H1 (cell line): ENCODE data around the gene PIGL. TPM values are rescaled to one million over a fixed set of nuclear protein-coding genes. Genes with fewer than 3 reads are reported as not detected.

Source experiments
- CTCF ChIA-PET: fragments of 300-600 bp; sonication (Branson Sonifier 250); formaldehyde crosslinking; loops from one replicate; lab custom pipeline; 2021; ENCODE audit not compliant: partially characterized antibody; lab: Charles Lee
- POLR2A ChIA-PET: fragments of 300-600 bp; sonication (Branson Sonifier 250); formaldehyde crosslinking; loops from one replicate; lab custom pipeline; 2021; ENCODE audit warnings: inconsistent platforms; ENCODE audit not compliant: partially characterized antibody; lab: Charles Lee
- DNase-seq, 2 experiments: peaks; one replicate each; pipeline versions ENCODE4 v3.0.0 to v3.0.0-alpha.2; 2010 to 2022; ENCODE audit warnings: low spot score in 2 of 2, low read depth in 1 of 2, mixed read lengths in 1 of 2
- FAIRE-seq: peaks from 2 replicates; lab custom pipeline; 2011; peaks lifted over from hg19 to GRCh38; lab: Jason Lieb, UNC
- H2AFZ ChIP-seq: 2 replicates; pipeline ENCODE4 v1.8.1; 2012; ENCODE audit warnings: low read length, inconsistent platforms
- H2AK5ac ChIP-seq: 2 replicates; pipeline ENCODE4 v1.6.1; 2013; ENCODE audit warnings: low read depth, low read length
- H2BK120ac ChIP-seq: replicated peaks from 2 replicates; pipeline ENCODE3; 2013; ENCODE audit warnings: low read depth, low read length, inconsistent platforms
- H2BK12ac ChIP-seq: 2 replicates; pipeline ENCODE4 v1.6.1; 2013; ENCODE audit warnings: low read depth, low read length
- H2BK15ac ChIP-seq: 2 replicates; pipeline ENCODE4 v1.6.1; 2013; ENCODE audit warnings: low read length
- H2BK20ac ChIP-seq: 2 replicates; pipeline ENCODE4 v1.6.1; 2013; ENCODE audit warnings: low read length
- H2BK5ac ChIP-seq: 2 replicates; pipeline ENCODE4 v1.6.1; 2013; ENCODE audit warnings: low read depth, low read length
- H3K14ac ChIP-seq: 2 replicates; pipeline ENCODE4 v1.6.1; 2013; ENCODE audit warnings: inconsistent platforms; ENCODE audit not compliant: insufficient read length
- H3K18ac ChIP-seq: 2 replicates; pipeline ENCODE4 v1.6.1; 2013; ENCODE audit warnings: low read length; ENCODE audit errors: extremely low read depth
- H3K23ac ChIP-seq: 2 replicates; pipeline ENCODE4 v1.6.1; 2013; ENCODE audit warnings: inconsistent platforms; ENCODE audit not compliant: insufficient read length
- H3K23me2 ChIP-seq: 2 replicates; pipeline ENCODE4 v1.6.1; 2013; ENCODE audit warnings: low read depth, low read length
- H3K27ac ChIP-seq: 2 replicates; pipeline ENCODE4 v1.6.1; 2011; ENCODE audit warnings: low read depth, low read length, inconsistent platforms
- H3K27me3 ChIP-seq, 4 experiments: replicated peaks in 1 of 4; 1 replicate in 1 of 4; 2 replicates in 3 of 4; pipeline versions ENCODE4 v1.6.1 to v1.8.1; 2011 to 2013; ENCODE audit warnings: low read length in 3 of 4, mild to moderate bottlenecking in 3 of 4, inconsistent platforms in 2 of 4, mixed read lengths in 2 of 4, moderate library complexity in 1 of 4; ENCODE audit not compliant: control insufficient read depth in 3 of 4, insufficient read depth in 3 of 4; ENCODE audit errors: extremely low read depth in 1 of 4
- H3K36me3 ChIP-seq, 4 experiments: 2 replicates each; pipeline versions ENCODE4 v1.6.1 to v1.8.1; 2011 to 2013; ENCODE audit warnings: mild to moderate bottlenecking in 4 of 4, low read length in 3 of 4, moderate library complexity in 2 of 4, control low read depth in 1 of 4, inconsistent platforms in 1 of 4; ENCODE audit not compliant: insufficient read depth in 4 of 4, control insufficient read depth in 2 of 4
- H3K4ac ChIP-seq: replicated peaks from 2 replicates; pipeline ENCODE3; 2013; ENCODE audit warnings: low read length, low read depth, mixed read lengths, inconsistent platforms; ENCODE audit not compliant: insufficient read length
- H3K4me1 ChIP-seq, 4 experiments: replicated peaks in 1 of 4; 1 replicate in 1 of 4; 2 replicates in 3 of 4; pipeline versions ENCODE4 v1.6.1 to v1.8.1; 2011 to 2013; ENCODE audit warnings: low read length in 3 of 4, inconsistent platforms in 2 of 4, mixed read lengths in 1 of 4; ENCODE audit not compliant: insufficient read depth in 4 of 4, control insufficient read depth in 3 of 4
- H3K4me2 ChIP-seq, 2 experiments: 2 replicates each; pipeline versions ENCODE4 v1.6.1 to v1.8.1; 2011 to 2013; ENCODE audit warnings: low read depth in 2 of 2, low read length in 2 of 2, control low read depth in 1 of 2, inconsistent platforms in 1 of 2, mild to moderate bottlenecking in 1 of 2; ENCODE audit not compliant: insufficient read depth in 1 of 2
- H3K4me3 ChIP-seq, 4 experiments: fragments of 200-600, 300-600 bp in 1 of 4; sonication (generic), shearing (Covaris generic), sonication (Bioruptor Twin) in 1 of 4; 2 replicates each; pipeline versions ENCODE4 v1.5.1 to v1.8.1; 2011 to 2016; ENCODE audit warnings: low read length in 4 of 4, low read depth in 3 of 4, control low read depth in 2 of 4, inconsistent platforms in 2 of 4, mild to moderate bottlenecking in 2 of 4, mixed read lengths in 1 of 4, moderate library complexity in 1 of 4; ENCODE audit not compliant: insufficient read depth in 2 of 4; ENCODE audit errors: extremely low read depth in 1 of 4
- H3K56ac ChIP-seq: replicated peaks from 2 replicates; pipeline ENCODE3; 2013; ENCODE audit warnings: low read depth, mild to moderate bottlenecking, mixed read lengths, low read length, inconsistent platforms; ENCODE audit not compliant: insufficient read length
- H3K79me1 ChIP-seq: 2 replicates; pipeline ENCODE4 v1.6.1; 2013; ENCODE audit warnings: low read depth, low read length, control low read depth
- H3K79me2 ChIP-seq, 2 experiments: 2 replicates each; pipeline versions ENCODE4 v1.6.1 to v1.8.1; 2012 to 2013; ENCODE audit warnings: low read length in 2 of 2, mild to moderate bottlenecking in 2 of 2, inconsistent platforms in 1 of 2; ENCODE audit not compliant: insufficient read depth in 2 of 2, control insufficient read depth in 1 of 2
- H3K9ac ChIP-seq, 4 experiments: replicated peaks in 1 of 4; 1 replicate in 1 of 4; 2 replicates in 3 of 4; pipeline versions ENCODE4 v1.6.1 to v1.8.1; 2011 to 2013; ENCODE audit warnings: low read depth in 3 of 4, low read length in 3 of 4, control low read depth in 2 of 4, mild to moderate bottlenecking in 2 of 4, moderate library complexity in 2 of 4, inconsistent platforms in 1 of 4; ENCODE audit errors: extremely low read depth in 1 of 4
- H3K9me3 ChIP-seq, 2 experiments: 2 replicates each; pipeline versions ENCODE4 v1.6.1 to v1.8.1; 2012 to 2013; ENCODE audit warnings: mild to moderate bottlenecking in 2 of 2, moderate library complexity in 2 of 2, control low read depth in 1 of 2, inconsistent platforms in 1 of 2, low read depth in 1 of 2, low read length in 1 of 2, mixed read lengths in 1 of 2; ENCODE audit not compliant: insufficient read depth in 2 of 2
- H4K20me1 ChIP-seq, 2 experiments: replicated peaks in 1 of 2; 2 replicates each; pipeline versions ENCODE3 to v1.8.1; 2011 to 2013; ENCODE audit warnings: inconsistent platforms in 2 of 2, low read length in 2 of 2, mild to moderate bottlenecking in 1 of 2; ENCODE audit not compliant: insufficient read depth in 2 of 2, control insufficient read depth in 1 of 2
- H4K5ac ChIP-seq: 2 replicates; pipeline ENCODE4 v1.6.1; 2013; ENCODE audit warnings: low read length, low read depth, mixed read lengths, inconsistent platforms; ENCODE audit not compliant: insufficient read length
- H4K8ac ChIP-seq: 2 replicates; pipeline ENCODE4 v1.8.0; 2013; ENCODE audit warnings: mild to moderate bottlenecking, moderate library complexity, low read length, inconsistent platforms; ENCODE audit not compliant: insufficient read depth; ENCODE audit errors: extremely low read depth
- H4K91ac ChIP-seq: replicated peaks from 2 replicates; pipeline ENCODE3; 2013; ENCODE audit warnings: low read length, mixed read lengths, inconsistent platforms; ENCODE audit not compliant: insufficient read length
- ASH2L ChIP-seq: fragments of 200-600, 300-600 bp; sonication (generic); IDR thresholded peaks from one replicate; pipeline ENCODE4 v1.7.1; 2017; ENCODE audit warnings: low read length
- ATF2 ChIP-seq: IDR thresholded peaks from 2 replicates; pipeline ENCODE4 v1.6.1; 2012; ENCODE audit warnings: low read length, inconsistent platforms
- CTCF ChIP-seq, 3 experiments: IDR thresholded peaks; 1 replicate in 2 of 3; 2 replicates in 1 of 3; pipeline versions ENCODE4 v1.5.1 to v1.6.1; 2011; ENCODE audit warnings: low read length in 3 of 3, mild to moderate bottlenecking in 3 of 3, inconsistent platforms in 2 of 3, low read depth in 1 of 3, moderate library complexity in 1 of 3; ENCODE audit not compliant: insufficient read depth in 1 of 3; ENCODE audit errors: control extremely low read depth in 1 of 3
- HDAC6 ChIP-seq: IDR thresholded peaks from one replicate; pipeline ENCODE4 v1.7.1; 2012; ENCODE audit warnings: low read depth, mild to moderate bottlenecking, inconsistent platforms, low read length, moderate library complexity
- RXRA ChIP-seq: IDR thresholded peaks from 2 replicates; pipeline ENCODE4 v1.6.1; 2011; ENCODE audit warnings: low read depth, mild to moderate bottlenecking, low read length, moderate library complexity; ENCODE audit not compliant: insufficient read depth
- SUZ12 ChIP-seq: fragments of 200-600 bp; sonication (generic); IDR thresholded peaks from 2 replicates; pipeline ENCODE4 v1.6.1; 2012; ENCODE audit warnings: mild to moderate bottlenecking, inconsistent platforms, low read length, moderate library complexity, mixed read lengths
- USF2 ChIP-seq: IDR thresholded peaks from 2 replicates; pipeline ENCODE4 v1.6.1; 2011; ENCODE audit warnings: low read length, improper control_type of control experiment
- ZNF274 ChIP-seq: IDR thresholded peaks from 2 replicates; pipeline ENCODE4 v1.7.0; 2012; ENCODE audit warnings: low read length, borderline replicate concordance; ENCODE audit errors: extremely low read depth
- WGBS, 2 experiments: shearing (Covaris generic) in 1 of 2; methylation state at CpG; one replicate each; pipeline versions ENCODE4 v1.1.6 to v1.1.7; 2013 to 2015; ENCODE audit warnings: low lambda C conversion rate in 2 of 2, mixed read lengths in 2 of 2, inconsistent platforms in 1 of 2, low coverage in 1 of 2, missing lambda C conversion rate in 1 of 2; ENCODE audit not compliant: insufficient replicate concordance in 2 of 2, insufficient coverage in 1 of 2, insufficient read length in 1 of 2; ENCODE audit errors: extremely low coverage in 1 of 2, missing lambda C conversion rate in 1 of 2; 5-methylcytosine and 5-hydroxymethylcytosine counted together
- polyA plus RNA-seq, 7 experiments: library from polyadenylated mRNA; depleted of rRNA in 3 of 7; stranded (reverse) in 5 of 7; unstranded in 2 of 7; fragments of >200 nt in 5 of 7; fragments of 200-250 nt in 2 of 7; gene quantifications; 1 replicate in 5 of 7; 2 replicates in 1 of 7; 4 replicates in 1 of 7; pipeline versions ENCODE4 v1.2.1 to v1.2.3, GENCODE V29; 2011 to 2013; ENCODE audit warnings: missing spikeins in 2 of 7, mixed read lengths in 2 of 7
- total RNA-seq: library from RNA; stranded (reverse); fragmentation: NEBNext Ultra II Directional; extraction: Animal tissue kit (Norgen Biotek cat#: 25700); gene quantifications from 2 replicates; pipeline ENCODE4 v1.2.1, GENCODE V29; 2021

Gene PIGL
- total and polyA plus RNA-seq, 2 of the 8 experiments (the other 6 are each of a cell fraction or from before 2014, with no cell fraction given), result 28.4 to 30.8 TPM

- Histone ChIP-seq H2BK15ac (no peak overlapping the region), H4K5ac (no peak overlapping the region), H3K79me2 (no peaks in the 10 kb centered on the region), H3K23me2 (no peaks in the 10 kb centered on the region), H3K9ac (no peak overlapping the region), H3K4me3 (no peak overlapping the region), H3K36me3 (peaks cover 0 to 9% (median 1%) of the 10 kb centered on the region in 4 experiments; a peak in 5 of 8 replicates), H4K8ac (no peak overlapping the region), H3K4ac (no peak overlapping the region), H2AFZ (no peak overlapping the region), H3K4me2 (no peak overlapping the region), H2BK120ac (no peak overlapping the region), H3K14ac (no peak overlapping the region), H2AK5ac (no peak overlapping the region), H3K79me1 (no peaks in the 10 kb centered on the region), H4K91ac (no peak overlapping the region), H3K27ac (no peak overlapping the region), H3K18ac (no peak overlapping the region), H2BK5ac (no peak overlapping the region), H3K4me1 (no peaks in the 10 kb centered on the region; a peak in 1 of 7 replicates), H3K56ac (no peak overlapping the region), H2BK12ac (no peak overlapping the region), H4K20me1 (peaks cover 0 to 2% of the 10 kb centered on the region in 2 experiments), H3K27me3 (no peaks in the 10 kb centered on the region), H2BK20ac (no peak overlapping the region), H3K9me3 (no peaks in the 10 kb centered on the region), H3K23ac (no peak overlapping the region)
- DNase-seq, result no peak
- WGBS, 2 experiments, result 83% methylated on average over 3 of the region's 3 CpGs; no CpG with 5 or more reads in 1 of the 2 experiments
- CTCF ChIA-PET, result interaction anchor here (1.5 to 5.4 kb wide), 3 partner anchors 10 to 37 kb away, joined by 4 to 31 read pairs (median 10); no protein-coding TSS in a partner anchor
- FAIRE-seq, result no peak
- POLR2A ChIA-PET, result interaction anchor here (2.0 kb wide), 1 partner anchor 24 kb away, joined by 10 read pairs; no protein-coding TSS in a partner anchor
- TF ChIP-seq HDAC6 (no peak), ATF2 (no peak), USF2 (no peak), ZNF274 (no peak), ASH2L (no peak), RXRA (no peak), SUZ12 (no peak), CTCF (IDR thresholded peaks at IDR 0.05; ENCODE audit: control extremely low read depth in 1 of 3, insufficient read depth in 1 of 3, low read depth in 1 of 3, low read length in 3 of 3) (no peak)
Observed at GRCh38 chr17:16327018-16327417, 110.0 kb downstream of the PIGL start.
